ENCODE results near the gene PLD1.

PLD1 gene

GRCh38 chr3:171615686-171616085 is 194.6 kb downstream of the PLD1 start:
- Histone ChIP-seq H3K9me3 (ENCODE audit: severe bottlenecking) (no peaks in the 10 kb centered on the region), H3K27me3 (ENCODE audit: insufficient read depth, poor library complexity, severe bottlenecking) (no peaks in the 10 kb centered on the region), H3K4me1 (ENCODE audit: insufficient read depth, poor library complexity, severe bottlenecking) (no peaks in the 10 kb centered on the region), H3K36me3 (ENCODE audit: low read depth) (no peaks in the 10 kb centered on the region), H3K27ac (ENCODE audit: poor library complexity, severe bottlenecking) (no peak overlapping the region), H3K4me3 (ENCODE audit: severe bottlenecking) (no peak overlapping the region)
- no peak for ATAC-seq (ENCODE audit: low read depth)
- TF ChIP-seq, protein P1, sequence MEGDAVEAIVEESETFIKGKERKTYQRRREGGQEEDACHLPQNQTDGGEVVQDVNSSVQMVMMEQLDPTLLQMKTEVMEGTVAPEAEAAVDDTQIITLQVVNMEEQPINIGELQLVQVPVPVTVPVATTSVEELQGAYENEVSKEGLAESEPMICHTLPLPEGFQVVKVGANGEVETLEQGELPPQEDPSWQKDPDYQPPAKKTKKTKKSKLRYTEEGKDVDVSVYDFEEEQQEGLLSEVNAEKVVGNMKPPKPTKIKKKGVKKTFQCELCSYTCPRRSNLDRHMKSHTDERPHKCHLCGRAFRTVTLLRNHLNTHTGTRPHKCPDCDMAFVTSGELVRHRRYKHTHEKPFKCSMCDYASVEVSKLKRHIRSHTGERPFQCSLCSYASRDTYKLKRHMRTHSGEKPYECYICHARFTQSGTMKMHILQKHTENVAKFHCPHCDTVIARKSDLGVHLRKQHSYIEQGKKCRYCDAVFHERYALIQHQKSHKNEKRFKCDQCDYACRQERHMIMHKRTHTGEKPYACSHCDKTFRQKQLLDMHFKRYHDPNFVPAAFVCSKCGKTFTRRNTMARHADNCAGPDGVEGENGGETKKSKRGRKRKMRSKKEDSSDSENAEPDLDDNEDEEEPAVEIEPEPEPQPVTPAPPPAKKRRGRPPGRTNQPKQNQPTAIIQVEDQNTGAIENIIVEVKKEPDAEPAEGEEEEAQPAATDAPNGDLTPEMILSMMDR (IDR thresholded peaks at IDR 0.05; ENCODE audit: poor library complexity, severe bottlenecking), result no peak
- no peak for DNase-seq (ENCODE audit: low spot score)

GRCh38 chr3:171615281-171615680 is 195.0 kb downstream of the PLD1 start:
- Histone ChIP-seq H3K27me3 (ENCODE audit: insufficient read depth, poor library complexity, severe bottlenecking) (no peaks in the 10 kb centered on the region), H3K4me3 (ENCODE audit: severe bottlenecking) (no peak overlapping the region), H3K4me1 (ENCODE audit: insufficient read depth, poor library complexity, severe bottlenecking) (no peaks in the 10 kb centered on the region), H3K36me3 (ENCODE audit: low read depth) (no peaks in the 10 kb centered on the region), H3K27ac (ENCODE audit: poor library complexity, severe bottlenecking) (no peak overlapping the region), H3K9me3 (ENCODE audit: severe bottlenecking) (no peaks in the 10 kb centered on the region)
- DNase-seq (ENCODE audit: low spot score), result no peak
- TF ChIP-seq, protein P1 (IDR thresholded peaks at IDR 0.05; ENCODE audit: poor library complexity, severe bottlenecking), result no peak
- ATAC-seq (ENCODE audit: low read depth), result no peak

DNA sequence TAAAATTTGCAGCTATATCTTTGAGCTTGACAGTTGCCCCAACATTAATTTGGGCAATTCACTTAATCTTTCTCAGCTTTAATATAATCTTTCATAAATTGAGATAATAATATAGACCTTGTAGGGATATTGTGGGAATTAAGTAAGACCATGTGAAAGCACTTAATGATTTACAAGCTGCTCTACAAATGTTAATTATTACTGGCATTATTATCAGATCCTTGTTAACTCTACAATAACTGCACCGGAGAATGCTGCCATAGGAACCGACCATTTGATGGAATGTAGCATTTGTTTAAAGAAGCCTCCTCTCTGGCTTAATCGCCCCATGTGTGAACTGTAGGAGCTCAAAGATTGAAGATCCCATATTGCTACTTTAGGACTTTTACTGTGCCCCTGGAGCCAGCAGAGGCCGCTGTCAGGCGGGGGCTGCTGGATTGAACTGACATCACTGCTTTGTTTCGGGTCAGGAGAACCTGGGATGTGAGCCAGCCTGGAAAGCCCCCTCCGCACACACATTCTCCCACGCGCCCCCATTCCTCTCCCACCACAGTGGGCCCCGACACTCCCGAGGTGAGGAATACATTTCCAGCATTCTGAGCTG is 195.9 kb downstream of the PLD1 start:
- no peaks in the 10 kb centered on the region for H3K27me3 ChIP-seq (ENCODE audit: insufficient read depth, poor library complexity, severe bottlenecking)
- ATAC-seq (ENCODE audit: low read depth) (no peak), DNase-seq (ENCODE audit: low spot score) (no peak)
- TF ChIP-seq, protein P1 (IDR thresholded peaks at IDR 0.05; ENCODE audit: poor library complexity, severe bottlenecking), result peak; percentile 61
- H3K36me3 ChIP-seq (ENCODE audit: low read depth), result no peaks in the 10 kb centered on the region
- H3K4me3 ChIP-seq (ENCODE audit: severe bottlenecking), result no peak overlapping the region
- H3K4me1 ChIP-seq (ENCODE audit: insufficient read depth, poor library complexity, severe bottlenecking), result no peaks in the 10 kb centered on the region
- H3K9me3 ChIP-seq (ENCODE audit: severe bottlenecking), result no peaks in the 10 kb centered on the region
- no peak overlapping the region for H3K27ac ChIP-seq (ENCODE audit: poor library complexity, severe bottlenecking)

- H3K9me3 ChIP-seq (ENCODE audit: severe bottlenecking), result no peaks in the 10 kb centered on the region
- TF ChIP-seq, protein P1 (IDR thresholded peaks at IDR 0.05; ENCODE audit: poor library complexity, severe bottlenecking), result no peak
- no peaks in the 10 kb centered on the region for H3K4me1 ChIP-seq (ENCODE audit: insufficient read depth, poor library complexity, severe bottlenecking)
- ATAC-seq (ENCODE audit: low read depth) (no peak), DNase-seq (ENCODE audit: low spot score) (no peak)
- peaks cover 5% of the 10 kb centered on the region; the same call in 1 of the 2 replicates for H3K36me3 ChIP-seq (ENCODE audit: low read depth)
- no peaks in the 10 kb centered on the region for H3K27me3 ChIP-seq (ENCODE audit: insufficient read depth, poor library complexity, severe bottlenecking)
- H3K27ac ChIP-seq (ENCODE audit: poor library complexity, severe bottlenecking), result no peak overlapping the region
- H3K4me3 ChIP-seq (ENCODE audit: severe bottlenecking), result no peak overlapping the region
Measured at GRCh38 chr3:171607452-171607851, 202.8 kb downstream of the PLD1 start.

DNA sequence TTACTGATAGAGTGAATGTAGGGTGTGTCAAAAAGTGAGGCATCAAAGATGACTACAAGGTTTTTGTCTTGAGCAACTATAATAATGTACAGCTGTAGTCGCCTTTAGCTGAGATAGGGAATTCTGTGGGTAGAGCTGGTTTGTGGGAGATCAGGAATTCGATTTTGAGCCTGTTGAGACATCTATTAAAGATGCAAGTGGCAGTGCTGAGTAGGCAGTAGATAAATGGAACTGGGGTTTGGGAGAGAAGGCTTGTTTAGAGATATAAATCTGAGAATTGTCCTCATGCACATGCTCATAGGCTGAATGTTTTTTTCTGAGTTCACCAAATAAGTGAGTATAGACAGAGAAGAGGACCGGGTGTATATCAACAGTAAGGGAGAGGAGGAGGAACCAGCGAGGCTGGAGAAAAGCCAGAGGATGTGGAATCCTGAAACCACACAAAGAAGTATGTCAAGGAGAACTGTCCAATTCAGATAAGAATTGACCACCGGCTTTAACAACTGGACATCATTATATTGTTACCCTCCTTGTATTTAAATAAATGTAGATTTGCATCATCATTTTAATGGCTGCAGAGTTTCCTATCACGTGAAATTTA is 204.0 kb downstream of the PLD1 start:
- Histone ChIP-seq H3K36me3 (ENCODE audit: low read depth) (peaks cover 5% of the 10 kb centered on the region; the same call in 1 of the 2 replicates), H3K27ac (ENCODE audit: poor library complexity, severe bottlenecking) (no peak overlapping the region), H3K9me3 (ENCODE audit: severe bottlenecking) (no peaks in the 10 kb centered on the region), H3K27me3 (ENCODE audit: insufficient read depth, poor library complexity, severe bottlenecking) (no peaks in the 10 kb centered on the region), H3K4me3 (ENCODE audit: severe bottlenecking) (no peak overlapping the region), H3K4me1 (ENCODE audit: insufficient read depth, poor library complexity, severe bottlenecking) (no peaks in the 10 kb centered on the region)
- TF ChIP-seq, protein P1 (IDR thresholded peaks at IDR 0.05; ENCODE audit: poor library complexity, severe bottlenecking), result no peak
- DNase-seq (ENCODE audit: low spot score) (no peak), ATAC-seq (ENCODE audit: low read depth) (no peak)
